Measurements from ENCODE around the gene CELSR1. TPM values are rescaled to one million over a fixed set of nuclear protein-coding genes. Genes with fewer than 3 reads are reported as not detected.

CELSR1 gene
- polyA plus RNA-seq, 1 experiment, result 1.0 TPM

DNA sequence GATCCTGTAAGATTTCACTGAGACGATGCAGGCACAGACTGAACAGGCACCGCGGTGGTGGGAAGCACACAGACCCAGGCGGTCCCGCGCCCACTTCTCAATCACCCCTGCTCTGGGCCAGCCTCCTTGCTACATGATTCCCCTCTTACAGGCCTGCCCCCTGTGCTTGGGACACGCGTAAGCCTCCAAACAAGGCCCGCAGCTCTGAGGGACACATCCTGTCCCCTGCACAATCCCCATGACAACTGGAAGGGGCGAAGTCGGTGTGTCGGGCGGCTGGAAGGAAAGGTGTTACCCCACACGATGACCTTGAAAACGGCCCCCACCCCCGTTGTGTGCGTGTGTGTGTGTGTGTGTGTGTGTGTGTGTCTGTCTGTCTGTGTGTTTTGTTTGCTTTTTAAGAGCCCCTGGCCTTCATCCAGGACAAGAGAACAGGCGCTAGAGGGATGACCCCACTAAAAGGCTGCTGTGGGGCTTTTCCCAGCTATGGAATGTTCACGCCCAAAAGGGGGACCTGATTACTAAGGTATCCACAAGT lies 13.1 kb downstream of the CELSR1 start:
- Histone ChIP-seq H3K36me3 (ENCODE audit: control insufficient read depth, insufficient read depth, low read length) (no peaks in the 10 kb centered on the region), H3K4me3 (ENCODE audit: low read depth, low read length) (no peak overlapping the region), H3K27me3 (ENCODE audit: control insufficient read depth, insufficient read depth, low read length) (peaks cover 4% of the 10 kb centered on the region; the same call in 1 of the 2 replicates)
- CTCF ChIA-PET, result interaction anchor here (1.0 kb wide), 1 partner anchor 156 kb away, joined by 3 read pairs; no protein-coding TSS in a partner anchor
- DNase-seq (ENCODE audit: low read depth), result no peak
- POLR2A ChIA-PET, result no interaction called here
- TF ChIP-seq, protein P1, sequence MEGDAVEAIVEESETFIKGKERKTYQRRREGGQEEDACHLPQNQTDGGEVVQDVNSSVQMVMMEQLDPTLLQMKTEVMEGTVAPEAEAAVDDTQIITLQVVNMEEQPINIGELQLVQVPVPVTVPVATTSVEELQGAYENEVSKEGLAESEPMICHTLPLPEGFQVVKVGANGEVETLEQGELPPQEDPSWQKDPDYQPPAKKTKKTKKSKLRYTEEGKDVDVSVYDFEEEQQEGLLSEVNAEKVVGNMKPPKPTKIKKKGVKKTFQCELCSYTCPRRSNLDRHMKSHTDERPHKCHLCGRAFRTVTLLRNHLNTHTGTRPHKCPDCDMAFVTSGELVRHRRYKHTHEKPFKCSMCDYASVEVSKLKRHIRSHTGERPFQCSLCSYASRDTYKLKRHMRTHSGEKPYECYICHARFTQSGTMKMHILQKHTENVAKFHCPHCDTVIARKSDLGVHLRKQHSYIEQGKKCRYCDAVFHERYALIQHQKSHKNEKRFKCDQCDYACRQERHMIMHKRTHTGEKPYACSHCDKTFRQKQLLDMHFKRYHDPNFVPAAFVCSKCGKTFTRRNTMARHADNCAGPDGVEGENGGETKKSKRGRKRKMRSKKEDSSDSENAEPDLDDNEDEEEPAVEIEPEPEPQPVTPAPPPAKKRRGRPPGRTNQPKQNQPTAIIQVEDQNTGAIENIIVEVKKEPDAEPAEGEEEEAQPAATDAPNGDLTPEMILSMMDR (IDR thresholded peaks at IDR 0.05; ENCODE audit: insufficient read depth, low read depth, low read length), result no peak

DNA sequence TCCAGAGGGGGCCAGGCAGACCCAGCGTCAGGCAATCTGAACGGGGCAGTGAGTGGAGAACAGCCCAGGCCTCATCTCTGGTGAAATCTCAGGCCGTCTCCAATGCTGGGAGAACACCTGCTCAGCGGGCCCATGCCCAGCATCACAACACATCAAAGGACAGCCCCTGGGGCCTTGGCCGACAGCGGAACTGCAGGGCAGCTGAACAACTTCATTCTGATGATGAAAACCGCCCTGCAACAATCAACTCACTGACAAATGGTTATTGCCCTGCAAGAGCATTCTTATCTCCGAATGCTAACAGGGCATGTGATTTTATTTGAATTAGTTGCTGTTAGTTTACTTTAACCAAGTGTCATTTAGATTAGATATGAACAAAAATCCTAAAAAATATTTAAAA lies 14.6 kb downstream of the CELSR1 start:
- TF ChIP-seq, protein P1 (IDR thresholded peaks at IDR 0.05; ENCODE audit: insufficient read depth, low read depth, low read length), result no peak
- POLR2A ChIA-PET, result no interaction called here
- Histone ChIP-seq H3K27me3 (ENCODE audit: control insufficient read depth, insufficient read depth, low read length) (peaks cover 4% of the 10 kb centered on the region; the same call in 1 of the 2 replicates), H3K4me3 (ENCODE audit: low read depth, low read length) (no peak overlapping the region), H3K36me3 (ENCODE audit: control insufficient read depth, insufficient read depth, low read length) (no peaks in the 10 kb centered on the region)
- DNase-seq (ENCODE audit: low read depth), result no peak
- CTCF ChIA-PET, result no interaction called here

DNA sequence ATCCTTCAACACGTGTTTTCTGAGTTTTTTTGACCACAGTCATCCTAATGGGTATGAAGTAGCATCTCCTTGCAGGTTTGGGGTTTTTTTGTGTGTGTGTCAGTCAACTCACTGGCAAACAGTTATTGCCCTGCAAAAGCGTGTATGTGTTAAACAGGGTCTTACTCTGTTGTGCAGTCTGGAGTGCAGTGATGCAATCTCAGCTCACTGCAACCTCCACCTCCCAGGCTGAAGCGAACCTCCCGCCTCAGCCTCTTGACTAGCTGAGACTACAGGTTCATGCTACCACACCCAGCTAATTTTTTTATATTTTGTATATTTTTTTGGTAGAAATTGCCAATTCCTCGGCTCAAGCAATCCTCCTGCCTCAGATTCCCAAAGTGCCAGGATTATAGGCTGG lies 15.4 kb downstream of the CELSR1 start:
- ChIA-PET CTCF (interaction anchor here (0.9 kb wide), 1 partner anchor 154 kb away, joined by 3 read pairs; no protein-coding TSS in a partner anchor), POLR2A (no interaction called here)
- TF ChIP-seq, protein P1 (IDR thresholded peaks at IDR 0.05; ENCODE audit: insufficient read depth, low read depth, low read length), result no peak
- no peak for DNase-seq (ENCODE audit: low read depth)
- Histone ChIP-seq H3K4me3 (ENCODE audit: low read depth, low read length) (no peak overlapping the region), H3K27me3 (ENCODE audit: control insufficient read depth, insufficient read depth, low read length) (peaks cover 4% of the 10 kb centered on the region; the same call in 1 of the 2 replicates), H3K36me3 (ENCODE audit: control insufficient read depth, insufficient read depth, low read length) (no peaks in the 10 kb centered on the region)

DNA sequence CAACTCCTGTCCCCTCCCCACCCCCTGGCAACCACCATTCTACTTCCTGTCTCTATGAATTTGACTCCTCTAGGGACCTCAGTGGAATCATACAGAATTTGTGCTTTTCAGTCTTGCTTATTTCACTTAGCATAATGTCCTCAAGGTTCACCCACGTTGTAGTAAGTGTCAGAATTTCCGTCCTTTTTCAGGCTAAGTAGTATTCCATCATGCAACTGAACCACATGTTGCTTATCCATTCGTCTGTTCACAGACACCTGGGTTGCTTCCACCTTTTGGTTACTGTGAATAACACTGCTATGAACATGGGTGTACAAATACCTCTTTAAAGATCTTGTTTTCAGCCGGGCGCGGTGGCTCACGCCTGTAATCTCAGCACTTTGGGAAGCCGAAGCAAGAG lies 16.5 kb downstream of the CELSR1 start:
- peaks cover 4% of the 10 kb centered on the region; the same call in 1 of the 2 replicates for H3K27me3 ChIP-seq (ENCODE audit: control insufficient read depth, insufficient read depth, low read length)
- DNase-seq (ENCODE audit: low read depth), result no peak
- TF ChIP-seq, protein P1 (IDR thresholded peaks at IDR 0.05; ENCODE audit: insufficient read depth, low read depth, low read length), result no peak
- ChIA-PET POLR2A (no interaction called here), CTCF (no interaction called here)
- H3K36me3 ChIP-seq (ENCODE audit: control insufficient read depth, insufficient read depth, low read length), result no peaks in the 10 kb centered on the region
- H3K4me3 ChIP-seq (ENCODE audit: low read depth, low read length), result no peak overlapping the region

DNA sequence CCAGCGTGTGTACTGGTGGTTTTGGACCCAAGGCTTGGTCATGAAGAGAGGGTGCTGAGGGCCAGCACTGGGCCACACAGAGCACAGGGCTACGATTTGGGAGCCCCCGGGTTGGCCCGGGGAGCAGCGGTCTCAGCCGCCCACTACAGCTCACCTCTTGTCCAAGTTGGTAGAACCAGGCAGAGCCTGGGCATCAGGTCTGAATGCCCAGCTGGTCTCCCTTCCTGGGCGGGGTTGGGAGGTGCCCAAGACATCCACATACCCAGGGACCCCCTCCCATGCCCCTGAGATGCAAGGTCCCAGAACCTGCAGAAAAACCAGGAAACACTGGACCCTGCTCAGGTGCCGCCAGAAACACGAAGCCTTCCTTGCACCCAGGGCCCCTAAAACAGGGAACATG lies 18.0 kb downstream of the CELSR1 start:
- no peaks in the 10 kb centered on the region for H3K36me3 ChIP-seq (ENCODE audit: control insufficient read depth, insufficient read depth, low read length)
- TF ChIP-seq, protein P1 (IDR thresholded peaks at IDR 0.05; ENCODE audit: insufficient read depth, low read depth, low read length), result no peak
- POLR2A ChIA-PET, result no interaction called here
- CTCF ChIA-PET, result interaction anchor here (1.0 kb wide), 1 partner anchor 22 kb away, joined by 4 read pairs; no protein-coding TSS in a partner anchor
- no peak overlapping the region for H3K4me3 ChIP-seq (ENCODE audit: low read depth, low read length)
- peaks cover 4% of the 10 kb centered on the region; the same call in 1 of the 2 replicates for H3K27me3 ChIP-seq (ENCODE audit: control insufficient read depth, insufficient read depth, low read length)
- DNase-seq (ENCODE audit: low read depth), result no peak
